ENCODE measurements around the gene ABHD1.
"Not testable (repeated sequence)": the region's sequence is repeated elsewhere in the genome, so short reads cannot be mapped to it uniquely, and the experiment has no call there.

Gene ABHD1

GRCh38 chr2:27164960-27165763, 41.5 kb downstream of the ABHD1 start:
- no peak for DNase-seq (ENCODE audit: low read depth in 3 of 3)

GRCh38 chr2:27170581-27171337, 47.1 kb downstream of the ABHD1 start:
- no peak for DNase-seq (ENCODE audit: low read depth in 3 of 3)

- no peak for DNase-seq (ENCODE audit: low read depth in 3 of 3)
Observed at GRCh38 chr2:27171351-27171848, 47.8 kb downstream of the ABHD1 start.

- no peak for DNase-seq (ENCODE audit: low read depth in 3 of 3)
Observed at GRCh38 chr2:27174638-27175037, 51.0 kb downstream of the ABHD1 start.

GRCh38 chr2:27175330-27175729, 51.7 kb downstream of the ABHD1 start:
- DNase-seq (ENCODE audit: low read depth in 3 of 3): no peak

GRCh38 chr2:27175781-27176180, 52.2 kb downstream of the ABHD1 start:
- DNase-seq (ENCODE audit: low read depth in 3 of 3): not testable (repeated sequence)

GRCh38 chr2:27177441-27178351, 54.1 kb downstream of the ABHD1 start:
- no peak for DNase-seq (ENCODE audit: low read depth in 3 of 3)

- DNase-seq (ENCODE audit: low read depth in 3 of 3): no peak
Observed at GRCh38 chr2:27178469-27178868, 54.9 kb downstream of the ABHD1 start.

- DNase-seq (ENCODE audit: low read depth in 3 of 3): no peak
Observed at GRCh38 chr2:27179344-27180000, 55.9 kb downstream of the ABHD1 start.
